ENCODE data around the gene OR51T1. TPM values are rescaled to one million over a fixed set of nuclear protein-coding genes. Genes with fewer than 3 reads are reported as not detected.

Gene OR51T1
- total RNA-seq, 1 donor from 2014 or later = not detected

GRCh38 chr11:4921796-4922195 is 40.1 kb downstream of the OR51T1 start:
- no peak for DNase-seq (ENCODE audit: low spot score)
- intact Hi-C loops (cut with DNase I) = no loop called here

GRCh38 chr11:4922304-4922703 is 40.6 kb downstream of the OR51T1 start:
- intact Hi-C loops (cut with DNase I) = no loop called here
- no peak for DNase-seq (ENCODE audit: low spot score)
- ATAC-seq = no peak

More at GRCh38 chr11:4921796-4922195, 40.1 kb downstream of the OR51T1 start:
- no peak for ATAC-seq

GRCh38 chr11:4924239-4924638 is 42.5 kb downstream of the OR51T1 start, which contains the start of gene OR51G1:
Gene OR51G1, minus strand, starts transcription at chr11:4924339. Its CDS starts 0 bp downstream, at chr11:4924339.
- intact Hi-C loops (cut with DNase I) = no loop called here
- no peak for DNase-seq (ENCODE audit: low spot score)
- ATAC-seq = no peak

GRCh38 chr11:4926608-4927007 is 44.9 kb downstream of the OR51T1 start:
- ATAC-seq (no peak), DNase-seq (ENCODE audit: low spot score) (no peak)
- intact Hi-C loops (cut with DNase I) = no loop called here

Other genes starting within 250 kb of the OR51T1 start
- gene OR51D1, start 244.4 kb upstream of the OR51T1 start, total RNA-seq = not detected
- gene OR51E1, start 237.9 kb upstream of the OR51T1 start, total RNA-seq = 1.4 TPM
- gene OR51E2, start 184.0 kb upstream of the OR51T1 start, total RNA-seq = 0.45 TPM
- gene MMP26, start 177.1 kb upstream of the OR51T1 start, total RNA-seq = not detected
- not detected for gene OR51F1, start 112.0 kb upstream of the OR51T1 start, total RNA-seq
- gene OR52R1, start 77.5 kb upstream of the OR51T1 start, total RNA-seq = not detected
- not detected for gene OR51F2, start 60.6 kb upstream of the OR51T1 start, total RNA-seq
- gene OR51S1, start 32.7 kb upstream of the OR51T1 start, total RNA-seq = not detected
- not detected for gene OR51A7, start 21.9 kb downstream of the OR51T1 start, total RNA-seq
- gene OR51G2, start 37.5 kb downstream of the OR51T1 start, total RNA-seq = not detected
- not detected for gene OR51G1, start 42.4 kb downstream of the OR51T1 start, total RNA-seq
- gene OR51A4, start 65.7 kb downstream of the OR51T1 start, total RNA-seq = not detected
- gene OR51A2, start 73.8 kb downstream of the OR51T1 start, total RNA-seq = not detected
- gene OR51L1, start 113.0 kb downstream of the OR51T1 start, total RNA-seq = not detected
- gene OR52J3, start 164.6 kb downstream of the OR51T1 start, total RNA-seq = not detected
- gene OR52E2, start 177.7 kb downstream of the OR51T1 start, total RNA-seq = not detected
- gene OR52E1, start 187.7 kb downstream of the OR51T1 start, total RNA-seq = not detected